Esophagus (tissue), 2 donors: ENCODE results near the gene VASN. TPM values are rescaled to one million over a fixed set of nuclear protein-coding genes. Genes with fewer than 3 reads are reported as not detected.
A peak's percentile ranks its signal among the peaks of the same experiment; 100 is the strongest.

Experiments
- H3K27ac ChIP-seq, 2 donors: one replicate each; pipeline ENCODE4 v1.5.1; 2013; ENCODE audit warnings: low read depth in 2 of 2, mild to moderate bottlenecking in 2 of 2, inconsistent platforms in 1 of 2, low read length in 1 of 2, moderate library complexity in 1 of 2
- H3K27me3 ChIP-seq, 2 donors: one replicate each; pipeline ENCODE4 v1.6.1; 2013; ENCODE audit warnings: low read length in 2 of 2, control low read depth in 1 of 2, mild to moderate bottlenecking in 1 of 2; ENCODE audit not compliant: insufficient read depth in 2 of 2, control insufficient read depth in 1 of 2
- H3K36me3 ChIP-seq, 2 donors: one replicate each; pipeline ENCODE4 v1.6.1; 2013; ENCODE audit warnings: low read length in 1 of 2; ENCODE audit not compliant: control insufficient read depth in 2 of 2, insufficient read depth in 2 of 2
- H3K4me1 ChIP-seq, 2 donors: one replicate each; pipeline ENCODE4 v1.6.1; 2013; ENCODE audit warnings: low read length in 1 of 2; ENCODE audit not compliant: control insufficient read depth in 2 of 2, insufficient read depth in 2 of 2
- H3K4me3 ChIP-seq, 2 donors: one replicate each; pipeline ENCODE4 v1.5.1; 2013; ENCODE audit warnings: low read length in 2 of 2, mild to moderate bottlenecking in 2 of 2, low read depth in 1 of 2, moderate library complexity in 1 of 2
- H3K9me3 ChIP-seq, 2 donors: one replicate each; pipeline ENCODE4 v1.6.1; 2013; ENCODE audit warnings: mild to moderate bottlenecking in 2 of 2, low read depth in 1 of 2, low read length in 1 of 2, moderate library complexity in 1 of 2; ENCODE audit not compliant: control insufficient read depth in 2 of 2, insufficient read depth in 1 of 2
- WGBS, 2 donors: extraction: QIAGEN DNeasy Blood & Tissue Kit; methylation state at CpG; one replicate each; pipeline ENCODE4 v1.1.7; 2013; 5-methylcytosine and 5-hydroxymethylcytosine counted together
- polyA plus RNA-seq, 2 donors: library from polyadenylated mRNA; stranded (reverse); fragments of 200-250 nt; gene quantifications; one replicate each; pipeline ENCODE4 v1.2.3, GENCODE V29; 2013
- donor health status: healthy with polysubstance abuse.
- donor health status: Bipolar disorder and iron deficiency.

VASN gene
- polyA plus RNA-seq, 2 donors = 25.5 to 32.7 TPM

- peaks cover 3 to 6% of the 10 kb centered on the region in 2 donors for H3K4me1 ChIP-seq
- H3K9me3 ChIP-seq = no peaks in the 10 kb centered on the region
- peaks cover 0 to 39% of the 10 kb centered on the region in 2 donors for H3K36me3 ChIP-seq
- no peaks in the 10 kb centered on the region for H3K27me3 ChIP-seq
- H3K27ac ChIP-seq = no peak overlapping the region
- no peak overlapping the region for H3K4me3 ChIP-seq
- WGBS, 2 donors = 96 to 97% methylated on average over 27 to 28 of the region's 28 CpGs
Measured at GRCh38 chr16:4361033-4361943, 10.4 kb upstream of the VASN start.

DNA sequence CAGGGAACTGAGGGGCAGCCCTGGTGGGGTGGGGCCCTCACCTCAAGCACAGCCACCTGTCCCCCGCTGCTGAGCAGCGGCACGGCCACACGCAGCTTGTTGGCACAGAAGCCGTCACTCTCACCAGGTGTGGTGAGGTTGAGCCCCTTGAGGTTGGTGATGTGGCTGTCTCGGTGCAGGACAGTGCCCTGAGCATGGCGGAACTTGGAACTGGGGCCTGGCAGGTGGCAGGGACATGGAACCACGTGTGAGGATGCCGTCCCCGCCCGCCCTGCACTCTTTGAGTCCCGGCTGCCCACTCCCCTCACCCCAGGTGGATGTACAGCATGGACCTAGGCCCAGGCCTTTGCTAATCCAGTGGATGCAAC is 9.7 kb upstream of the VASN start:
- Histone ChIP-seq H3K36me3 (peaks cover 0 to 39% of the 10 kb centered on the region in 2 donors), H3K4me1 (peaks cover 3 to 8% of the 10 kb centered on the region in 2 donors), H3K27ac (no peak overlapping the region), H3K4me3 (no peak overlapping the region), H3K9me3 (no peaks in the 10 kb centered on the region), H3K27me3 (no peaks in the 10 kb centered on the region)
- WGBS, 2 donors = 89 to 90% methylated on average over 12 of the region's 12 CpGs

- Histone ChIP-seq H3K27me3 (no peaks in the 10 kb centered on the region), H3K4me3 (no peak overlapping the region), H3K36me3 (peaks cover 0 to 42% of the 10 kb centered on the region in 2 donors), H3K4me1 (peaks cover 3 to 15% of the 10 kb centered on the region in 2 donors), H3K9me3 (no peaks in the 10 kb centered on the region), H3K27ac (no peak overlapping the region)
- WGBS, 2 donors = 84 to 87% methylated on average over 19 of the region's 19 CpGs
Measured at GRCh38 chr16:4362476-4363135, 9.0 kb upstream of the VASN start.

- 93% methylated on average over 35 to 37 of the region's 37 CpGs for WGBS, 2 donors
- Histone ChIP-seq H3K4me1 (peaks cover 9 to 26% of the 10 kb centered on the region in 2 donors), H3K9me3 (no peaks in the 10 kb centered on the region), H3K36me3 (peaks cover 0 to 38% of the 10 kb centered on the region in 2 donors), H3K27ac (no peak overlapping the region), H3K4me3 (no peak overlapping the region), H3K27me3 (no peaks in the 10 kb centered on the region)
Measured at GRCh38 chr16:4364196-4365013, 7.2 kb upstream of the VASN start.

DNA sequence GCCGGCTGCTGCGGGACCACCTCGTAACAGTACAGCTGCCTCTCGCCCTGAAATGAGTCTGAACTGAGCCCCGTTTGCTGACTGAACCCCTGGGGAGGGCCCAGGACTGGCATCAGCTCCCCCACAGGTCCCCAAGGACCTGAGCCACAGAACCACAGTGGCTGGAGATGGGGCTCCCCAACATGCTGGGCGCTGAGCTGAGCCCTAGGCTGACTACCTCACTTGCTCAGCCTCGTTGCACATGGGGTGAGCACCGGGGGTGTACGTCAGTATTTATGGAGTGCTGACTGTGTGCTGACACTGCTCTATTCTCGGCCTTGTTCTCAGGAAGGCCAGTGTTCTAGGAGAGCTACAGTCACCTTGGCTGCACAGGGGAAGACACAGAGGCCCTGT is 6.6 kb upstream of the VASN start:
- Histone ChIP-seq H3K4me3 (no peak overlapping the region), H3K4me1 (peaks cover 10 to 26% of the 10 kb centered on the region in 2 donors), H3K36me3 (peaks cover 0 to 37% of the 10 kb centered on the region in 2 donors), H3K27me3 (no peaks in the 10 kb centered on the region), H3K27ac (no peak overlapping the region), H3K9me3 (no peaks in the 10 kb centered on the region)
- WGBS, 2 donors = 94% methylated on average over 10 of the region's 10 CpGs

DNA sequence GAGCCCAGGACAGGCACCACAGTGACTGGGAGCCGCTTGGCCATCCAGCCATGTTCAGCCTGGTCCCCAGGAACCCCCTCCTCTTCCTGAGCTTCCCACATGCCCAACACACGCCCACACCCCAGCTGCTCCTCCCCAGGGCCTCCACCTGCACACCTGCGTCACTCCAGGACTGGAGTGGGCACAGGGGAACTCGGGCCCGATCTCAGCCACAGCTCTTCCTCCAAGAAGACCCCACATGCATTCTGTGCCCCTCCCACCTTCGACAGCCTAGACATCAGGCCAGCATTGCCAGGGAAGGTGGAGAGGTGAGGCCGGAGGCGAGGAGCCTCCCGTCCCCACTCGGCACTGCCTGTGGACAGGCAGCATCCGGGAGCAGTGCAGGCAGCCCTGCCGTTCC is 6.0 kb upstream of the VASN start:
- H3K9me3 ChIP-seq = no peaks in the 10 kb centered on the region
- H3K4me1 ChIP-seq = peaks cover 10 to 29% of the 10 kb centered on the region in 2 donors
- H3K36me3 ChIP-seq = peaks cover 0 to 31% of the 10 kb centered on the region in 2 donors
- whole genome bisulfite sequencing, 2 donors = 94 to 95% methylated on average over 12 of the region's 12 CpGs
- H3K4me3 ChIP-seq = no peak overlapping the region
- H3K27ac ChIP-seq = no peak overlapping the region
- no peaks in the 10 kb centered on the region for H3K27me3 ChIP-seq

DNA sequence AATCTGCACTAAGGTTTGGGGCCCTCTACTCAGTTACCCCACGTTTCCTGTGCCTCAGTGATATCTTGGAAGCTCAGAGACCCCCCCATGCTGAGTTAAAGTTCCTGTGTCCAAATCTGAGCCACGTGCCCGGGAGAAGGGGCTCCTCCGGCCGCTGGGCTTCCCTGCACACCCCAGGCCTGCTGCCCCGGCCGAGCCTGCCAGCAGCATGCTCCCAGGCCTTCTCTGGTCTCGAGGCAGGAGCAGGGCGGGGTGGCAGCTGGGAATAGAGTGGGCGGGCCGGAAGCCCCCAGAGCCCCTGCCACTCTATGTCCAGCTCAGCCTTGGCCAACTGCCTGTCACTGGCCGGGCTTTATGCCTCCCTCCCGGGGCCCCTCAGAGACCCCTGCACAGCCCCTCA is 5.6 kb upstream of the VASN start:
- H3K4me3 ChIP-seq = no peak overlapping the region
- H3K9me3 ChIP-seq = no peaks in the 10 kb centered on the region
- no peak overlapping the region for H3K27ac ChIP-seq
- peaks cover 7 to 29% of the 10 kb centered on the region in 2 donors for H3K4me1 ChIP-seq
- 95% methylated on average over 12 to 13 of the region's 13 CpGs for WGBS, 2 donors
- no peaks in the 10 kb centered on the region for H3K27me3 ChIP-seq
- H3K36me3 ChIP-seq = peaks cover 0 to 28% of the 10 kb centered on the region in 2 donors

GRCh38 chr16:4367393-4367856 is 4.2 kb upstream of the VASN start:
- WGBS, 2 donors = 86 to 94% methylated on average over 5 of the region's 5 CpGs
- Histone ChIP-seq H3K27me3 (no peaks in the 10 kb centered on the region), H3K4me3 (no peak overlapping the region), H3K36me3 (peaks cover 0 to 18% of the 10 kb centered on the region in 2 donors), H3K4me1 (peaks cover 10 to 28% of the 10 kb centered on the region in 2 donors), H3K27ac (peak overlapping the region in 1 of 2 donors; percentile 54), H3K9me3 (no peaks in the 10 kb centered on the region)
